Measurements from ENCODE around the gene LCE2C. TPM values are rescaled to one million over a fixed set of nuclear protein-coding genes. Genes with fewer than 3 reads are reported as not detected.

Gene LCE2C
- polyA plus RNA-seq, 1 of the 3 experiments (the other 2 are of a cell fraction) = not detected

GRCh38 chr1:152646656-152647055 lies 28.4 kb upstream of the LCE2C start:
- POLR2A ChIA-PET = no interaction called here
- Histone ChIP-seq H3K79me2 (ENCODE audit: insufficient read depth) (no peaks in the 10 kb centered on the region), H3K27ac (ENCODE audit: low read depth in 2 of 2, low read length in 1 of 2) (no peak overlapping the region), H3K9ac (no peak overlapping the region), H3K9me3 (no peaks in the 10 kb centered on the region), H3K9me2 (no peaks in the 10 kb centered on the region), H4K20me1 (ENCODE audit: insufficient read depth) (no peaks in the 10 kb centered on the region), H3K4me2 (no peak overlapping the region), H3K4me1 (ENCODE audit: control insufficient read depth in 1 of 2, insufficient read depth in 2 of 2, low read depth in 1 of 2, low read length in 1 of 2) (no peaks in the 10 kb centered on the region), H3K4me3 (ENCODE audit: low read depth in 2 of 2, low read length in 1 of 2) (no peak overlapping the region), H3K36me3 (replicated peaks in 1 of 2; ENCODE audit: control insufficient read depth in 1 of 2, insufficient read depth in 2 of 2, low read length in 1 of 2) (no peaks in the 10 kb centered on the region), H3K27me3 (ENCODE audit: insufficient read depth) (no peaks in the 10 kb centered on the region), H3F3A (replicated peaks; ENCODE audit: insufficient read depth) (no peaks in the 10 kb centered on the region), H2AFZ (ENCODE audit: low read depth) (no peak overlapping the region)
- TF ChIP-seq NRF1 (IDR thresholded peaks at IDR 0.05; ENCODE audit: low read depth, low read length) (no peak), MXI1 (IDR thresholded peaks at IDR 0.05; ENCODE audit: low read depth, low read length) (no peak), EP300 (IDR thresholded peaks at IDR 0.05; ENCODE audit: borderline replicate concordance in 1 of 2, low read depth in 1 of 2, low read length in 1 of 2) (no peak), CHD2 (IDR thresholded peaks at IDR 0.05; ENCODE audit: low read length, partially characterized antibody) (no peak), GATA2 (CRISPR knock-in tag; IDR thresholded peaks at IDR 0.05) (no peak), POLR2AphosphoS5 (IDR thresholded peaks at IDR 0.05; ENCODE audit: low read depth, low read length) (no peak), USF2 (IDR thresholded peaks at IDR 0.05; ENCODE audit: borderline replicate concordance, low read depth, low read length) (no peak), ZBTB33 (IDR thresholded peaks at IDR 0.05; ENCODE audit: borderline replicate concordance, low read depth) (no peak), CTCF (IDR thresholded peaks at IDR 0.05) (no peak), RFX5 (IDR thresholded peaks at IDR 0.05; ENCODE audit: low read length) (no peak), REST (IDR thresholded peaks at IDR 0.05; ENCODE audit: low read depth, low read length) (no peak), PBX3 (IDR thresholded peaks at IDR 0.05) (no peak), SMC3 (IDR thresholded peaks at IDR 0.05; ENCODE audit: low read depth, low read length) (no peak), TEAD4 (IDR thresholded peaks at IDR 0.05; ENCODE audit: borderline replicate concordance, insufficient read depth) (no peak), RXRA (IDR thresholded peaks at IDR 0.05; ENCODE audit: borderline replicate concordance, low read depth) (no peak), IRF3 (IDR thresholded peaks at IDR 0.05; ENCODE audit: low read depth, low read length) (no peak)
- DNase-seq = no peak
- CTCF ChIA-PET = no interaction called here

All from SK-N-SH (cell line).